ENCODE data around the gene RFX8.

DNA sequence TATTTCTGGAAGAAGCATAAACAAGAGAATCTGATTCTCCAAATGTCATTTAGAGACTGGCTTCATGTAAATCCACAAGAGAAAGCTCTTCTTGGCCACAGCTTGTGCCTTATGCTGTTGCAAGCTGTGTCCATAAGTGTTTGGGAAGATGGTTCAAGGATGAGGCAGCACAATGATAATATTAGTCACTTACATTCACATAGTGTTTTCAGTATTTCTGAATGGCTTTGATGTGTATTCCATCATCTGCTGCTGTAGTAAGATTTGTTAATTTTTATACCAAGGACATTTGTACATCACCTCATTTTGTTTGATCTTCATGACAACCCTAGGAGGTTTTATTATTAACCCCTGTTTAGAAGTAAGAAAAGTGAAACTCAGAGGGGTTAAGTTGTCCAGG lies 117.5 kb downstream of the RFX8 start:
- TF ChIP-seq ZNF10 (tag by site-specific recombination; IDR thresholded peaks at IDR 0.05) = no peak
- TF ChIP-seq ZNF274 (IDR thresholded peaks at IDR 0.05; ENCODE audit: low read length) = no peak
- no peak for TF ChIP-seq ZNF274 (tag by site-specific recombination; IDR thresholded peaks at IDR 0.05; ENCODE audit: borderline replicate concordance)
- TF ChIP-seq ZNF549 (tag by site-specific recombination; IDR thresholded peaks at IDR 0.05) = no peak

Measured in HEK293 (cell line).